Body of pancreas (tissue), 4 donors: ENCODE data around the gene MRFAP1L1. TPM values are rescaled to one million over a fixed set of nuclear protein-coding genes. Genes with fewer than 3 reads are reported as not detected.
"Not testable (repeated sequence)": the region's sequence is repeated elsewhere in the genome, so short reads cannot be mapped to it uniquely, and the experiment has no call there.

Experiments used
- ATAC-seq: fragments of 150-250 bp; one replicate; pipeline ENCODE4 v1.9.1; 2016
- DNase-seq, 4 donors: peaks; one replicate each; pipeline ENCODE4 v3.0.0-alpha.2; 2019
- H3K27ac ChIP-seq, 4 donors: fragments of 200-600 bp; sonication (generic); 1 replicate in 3 of 4; 2 replicates in 1 of 4; pipeline versions ENCODE4 v1.5.1 to v1.6.1; 2016 to 2019; ENCODE audit warnings: mild to moderate bottlenecking in 1 of 4, mixed read lengths in 1 of 4, moderate library complexity in 1 of 4
- H3K27me3 ChIP-seq, 2 donors: fragments of 200-600 bp; sonication (generic); one replicate each; pipeline ENCODE4 v1.6.0; 2016; ENCODE audit warnings: mild to moderate bottlenecking in 1 of 2
- H3K36me3 ChIP-seq, 2 donors: fragments of 200-600 bp; sonication (generic); replicated peaks in 1 of 2; 2 replicates each; pipeline ENCODE4 v1.5.1; 2016; ENCODE audit warnings: low read depth in 2 of 2; ENCODE audit not compliant: insufficient read depth in 1 of 2
- H3K4me1 ChIP-seq: fragments of 200-600 bp; sonication (generic); one replicate; pipeline ENCODE4 v1.6.0; 2016
- H3K4me3 ChIP-seq, 2 donors: fragments of 200-600 bp; sonication (generic); 1 replicate in 1 of 2; 2 replicates in 1 of 2; pipeline ENCODE4 v1.5.1; 2016 to 2019
- H3K9me3 ChIP-seq, 3 donors: fragments of 200-600 bp; sonication (generic); 1 replicate in 2 of 3; 2 replicates in 1 of 3; pipeline ENCODE4 v1.5.1; 2016
- CTCF ChIP-seq, 7 experiments: fragments of 450-650 bp in 4 of 7; fragments of 200-600 bp in 3 of 7; sonication (generic) in 3 of 7; IDR thresholded peaks; one replicate each; pipeline ENCODE4 v1.5.1; 2016 to 2019; ENCODE audit warnings: antibody characterized with exemption in 7 of 7
- POLR2A ChIP-seq, 3 donors: fragments of 450-650 bp; IDR thresholded peaks; one replicate each; pipeline ENCODE4 v1.6.1; 2016; ENCODE audit warnings: antibody characterized with exemption in 3 of 3, mild to moderate bottlenecking in 2 of 3
- WGBS, 2 donors: methylation state at CpG; one replicate each; pipeline ENCODE4 v1.1.5; 2017; 5-methylcytosine and 5-hydroxymethylcytosine counted together
- intact Hi-C: fragments of 100-400 bp; cut with DNase I; formaldehyde crosslinking; loops from one replicate; pipeline ENCODE4 v1.15.1; 2023
- total RNA-seq, 2 donors: library from RNA; depleted of rRNA; stranded (reverse); fragments of >200 nt; gene quantifications; one replicate each; pipeline ENCODE4 v1.1.0, GENCODE V29; 2016

MRFAP1L1 gene
- 10 to 100 TPM; 34.3 to 44.1 TPM for total RNA-seq

GRCh38 chr4:6709230-6710114 lies at the start of gene MRFAP1L1:
Gene MRFAP1L1 (minus strand): TSS chr4:6709865. CDS start chr4:6709629, 236 bp downstream.
- intact Hi-C loops = no loop called here

GRCh38 chr4:6758728-6759127 lies 49.1 kb upstream of the MRFAP1L1 start:
- DNase-seq (no peak), ATAC-seq (no peak)
- WGBS, 2 donors = 64 to 65% methylated on average over 4 of the region's 4 CpGs
- no peak for TF ChIP-seq CTCF (IDR thresholded peaks at IDR 0.05)
- no peak for TF ChIP-seq POLR2A (IDR thresholded peaks at IDR 0.05)
- Histone ChIP-seq H3K9me3 (no peaks in the 10 kb centered on the region), H3K27ac (no peak overlapping the region), H3K36me3 (no peaks in the 10 kb centered on the region), H3K4me3 (no peak overlapping the region), H3K4me1 (no peaks in the 10 kb centered on the region), H3K27me3 (no peaks in the 10 kb centered on the region)
- intact Hi-C loops = no loop called here

More at GRCh38 chr4:6709230-6710114, at the start of gene MRFAP1L1:
- no peaks in the 10 kb centered on the region for H3K36me3 ChIP-seq
- ATAC-seq (peak; percentile 100), DNase-seq (peak; percentile 95 to 99 (median 96))
- no peak for TF ChIP-seq CTCF (IDR thresholded peaks at IDR 0.05)
- TF ChIP-seq POLR2A (IDR thresholded peaks at IDR 0.05) = peak in 2 of 3 donors; percentile 57 to 58
- H3K9me3 ChIP-seq = no peaks in the 10 kb centered on the region
- peak within 1 kb of the TSS; percentile 46 to 88 (median 80) for H3K27ac ChIP-seq
- H3K27me3 ChIP-seq = no peaks in the 10 kb centered on the region
- WGBS, 2 donors = 0% methylated on average over 59 to 72 of the region's 72 CpGs
- peak within 1 kb of the TSS; percentile 81 to 88 for H3K4me3 ChIP-seq
- H3K4me1 ChIP-seq = peaks cover 43% of the 10 kb centered on the region

- H3K36me3 ChIP-seq, H3K9me3 ChIP-seq, ATAC-seq, H3K4me3 ChIP-seq, DNase-seq, H3K4me1 ChIP-seq, H3K27ac ChIP-seq, H3K27me3 ChIP-seq, intact Hi-C loops: not testable (repeated sequence)
- 59 to 79% methylated on average over 2 to 3 of the region's 6 CpGs for WGBS, 2 donors
These were observed 46.7 kb upstream of the MRFAP1L1 start for GRCh38 chr4:6756345-6756744.

- ATAC-seq (no peak), DNase-seq (no peak)
- Histone ChIP-seq H3K27me3 (no peaks in the 10 kb centered on the region), H3K27ac (no peak overlapping the region), H3K36me3 (no peaks in the 10 kb centered on the region), H3K4me3 (no peak overlapping the region), H3K9me3 (no peaks in the 10 kb centered on the region), H3K4me1 (no peaks in the 10 kb centered on the region)
- 48 to 56% methylated on average over 4 to 5 of the region's 5 CpGs for WGBS, 2 donors
- TF ChIP-seq CTCF (IDR thresholded peaks at IDR 0.05) (no peak), POLR2A (IDR thresholded peaks at IDR 0.05) (no peak)
- intact Hi-C loops = no loop called here
These were observed 45.6 kb upstream of the MRFAP1L1 start for GRCh38 chr4:6755088-6755753.

GRCh38 chr4:6754481-6755087 lies 44.9 kb upstream of the MRFAP1L1 start:
- Histone ChIP-seq H3K9me3 (no peaks in the 10 kb centered on the region), H3K36me3 (no peaks in the 10 kb centered on the region), H3K27ac (no peak overlapping the region), H3K27me3 (no peaks in the 10 kb centered on the region), H3K4me1 (peaks cover 3% of the 10 kb centered on the region), H3K4me3 (no peak overlapping the region)
- DNase-seq (no peak), ATAC-seq (no peak)
- intact Hi-C loops = no loop called here
- WGBS, 2 donors = 91 to 93% methylated on average over 3 of the region's 3 CpGs
- TF ChIP-seq CTCF (IDR thresholded peaks at IDR 0.05) = no peak
- no peak for TF ChIP-seq POLR2A (IDR thresholded peaks at IDR 0.05)
